ENCODE data around the gene MYO15A. TPM values are rescaled to one million over a fixed set of nuclear protein-coding genes. Genes with fewer than 3 reads are reported as not detected.
A peak's percentile ranks its signal among the peaks of the same experiment; 100 is the strongest.

MYO15A gene
- total and polyA plus RNA-seq, 2 experiments from 2014 or later = 2.4 to 2.8 TPM

- Histone ChIP-seq H3K4me1 (ENCODE audit: insufficient read depth) (no peaks in the 10 kb centered on the region), H3K4me3 (no peak overlapping the region), H3K27ac (no peak overlapping the region), H3K9me3 (ENCODE audit: low read depth) (no peaks in the 10 kb centered on the region), H4K20me1 (ENCODE audit: insufficient read depth, poor library complexity, severe bottlenecking) (no peaks in the 10 kb centered on the region), H3K36me3 (replicated peaks; ENCODE audit: insufficient read depth, low read depth) (no peaks in the 10 kb centered on the region), H3K79me2 (peaks cover 11% of the 10 kb centered on the region), H3K4me2 (no peak overlapping the region), H3K27me3 (no peaks in the 10 kb centered on the region), H2AFZ (no peak overlapping the region), H3K9me2 (replicated peaks; ENCODE audit: insufficient read depth) (no peaks in the 10 kb centered on the region)
- TF ChIP-seq CTCF (IDR thresholded peaks at IDR 0.05; ENCODE audit: poor library complexity) = no peak
- no peak for TF ChIP-seq EZH2 (IDR thresholded peaks at IDR 0.05; ENCODE audit: borderline replicate concordance)
- TF ChIP-seq EZH2phosphoT487 (IDR thresholded peaks at IDR 0.05; ENCODE audit: low read depth, severe bottlenecking, unreplicated experiment) = no peak
- 100% methylated on average over 2 of the region's 2 CpGs for WGBS (ENCODE audit: low lambda C conversion rate, missing lambda C conversion rate)
- DNase-seq (ENCODE audit: low spot score) = no peak
These were observed 18.9 kb upstream of the MYO15A start for GRCh38 chr17:18089613-18090012.

- Histone ChIP-seq H3K27me3 (no peaks in the 10 kb centered on the region), H2AFZ (no peak overlapping the region), H3K4me1 (ENCODE audit: insufficient read depth) (no peaks in the 10 kb centered on the region), H3K36me3 (replicated peaks; ENCODE audit: insufficient read depth, low read depth) (no peaks in the 10 kb centered on the region), H3K9me2 (replicated peaks; ENCODE audit: insufficient read depth) (no peaks in the 10 kb centered on the region), H3K4me3 (no peak overlapping the region), H4K20me1 (ENCODE audit: insufficient read depth, poor library complexity, severe bottlenecking) (no peaks in the 10 kb centered on the region), H3K4me2 (no peak overlapping the region), H3K27ac (no peak overlapping the region), H3K79me2 (peaks cover 3% of the 10 kb centered on the region), H3K9me3 (ENCODE audit: low read depth) (no peaks in the 10 kb centered on the region)
- peak; percentile 35 for TF ChIP-seq CTCF (IDR thresholded peaks at IDR 0.05; ENCODE audit: poor library complexity)
- TF ChIP-seq EZH2phosphoT487 (IDR thresholded peaks at IDR 0.05; ENCODE audit: low read depth, severe bottlenecking, unreplicated experiment) = no peak
- WGBS (ENCODE audit: low lambda C conversion rate, missing lambda C conversion rate) = 88% methylated on average over 15 of the region's 15 CpGs
- DNase-seq (ENCODE audit: low spot score) = peak; percentile 76
These were observed 14.7 kb upstream of the MYO15A start for GRCh38 chr17:18093616-18094408.

GRCh38 chr17:18094409-18094807, 14.1 kb upstream of the MYO15A start:
- H3K36me3 ChIP-seq (replicated peaks; ENCODE audit: insufficient read depth, low read depth) = no peaks in the 10 kb centered on the region
- H4K20me1 ChIP-seq (ENCODE audit: insufficient read depth, poor library complexity, severe bottlenecking) = no peaks in the 10 kb centered on the region
- no peak for DNase-seq (ENCODE audit: low spot score)
- H3K9me2 ChIP-seq (replicated peaks; ENCODE audit: insufficient read depth) = no peaks in the 10 kb centered on the region
- H3K4me3 ChIP-seq = no peak overlapping the region
- no peak for TF ChIP-seq CTCF (IDR thresholded peaks at IDR 0.05; ENCODE audit: poor library complexity)
- TF ChIP-seq EZH2phosphoT487 (IDR thresholded peaks at IDR 0.05; ENCODE audit: low read depth, severe bottlenecking, unreplicated experiment) = no peak
- TF ChIP-seq EZH2 (IDR thresholded peaks at IDR 0.05; ENCODE audit: borderline replicate concordance) = no peak
- H3K9me3 ChIP-seq (ENCODE audit: low read depth) = no peaks in the 10 kb centered on the region
- no peak overlapping the region for H2AFZ ChIP-seq
- no peaks in the 10 kb centered on the region for H3K79me2 ChIP-seq
- H3K4me2 ChIP-seq = no peak overlapping the region
- 93% methylated on average over 10 of the region's 10 CpGs for WGBS (ENCODE audit: low lambda C conversion rate, missing lambda C conversion rate)
- H3K27ac ChIP-seq = no peak overlapping the region
- H3K27me3 ChIP-seq = no peaks in the 10 kb centered on the region
- no peaks in the 10 kb centered on the region for H3K4me1 ChIP-seq (ENCODE audit: insufficient read depth)

All from hepatocyte (in vitro differentiated cells).